Liver (tissue), 9 donors: ENCODE results near the gene LHFPL2. TPM values are rescaled to one million over a fixed set of nuclear protein-coding genes. Genes with fewer than 3 reads are reported as not detected.

Source experiments
- DNase-seq: peaks from one replicate; pipeline ENCODE4 v3.0.0-alpha.2; 2017; ENCODE audit warnings: low spot score
- H3K27ac ChIP-seq, 2 donors: one replicate each; pipeline ENCODE4 v1.7.0; 2013; ENCODE audit warnings: inconsistent platforms in 2 of 2, low read length in 2 of 2, control low read depth in 1 of 2, low read depth in 1 of 2, mild to moderate bottlenecking in 1 of 2
- H3K27me3 ChIP-seq, 4 donors: one replicate each; pipeline versions ENCODE4 v1.6.1 to v1.7.0; 2013; ENCODE audit warnings: low read length in 3 of 4, inconsistent platforms in 1 of 4, mild to moderate bottlenecking in 1 of 4, moderate library complexity in 1 of 4; ENCODE audit not compliant: control insufficient read depth in 4 of 4, insufficient read depth in 4 of 4
- H3K36me3 ChIP-seq, 4 donors: one replicate each; pipeline versions ENCODE4 v1.6.1 to v1.7.0; 2013; ENCODE audit warnings: low read length in 3 of 4, mild to moderate bottlenecking in 3 of 4, low read depth in 1 of 4, moderate library complexity in 1 of 4; ENCODE audit not compliant: control insufficient read depth in 4 of 4, insufficient read depth in 3 of 4
- H3K4me1 ChIP-seq, 4 donors: one replicate each; pipeline versions ENCODE4 v1.6.1 to v1.7.0; 2013; ENCODE audit warnings: low read length in 3 of 4, mild to moderate bottlenecking in 3 of 4, moderate library complexity in 1 of 4; ENCODE audit not compliant: control insufficient read depth in 4 of 4, insufficient read depth in 4 of 4
- H3K4me3 ChIP-seq, 3 donors: one replicate each; pipeline versions ENCODE4 v1.6.1 to v1.7.0; 2013; ENCODE audit warnings: low read length in 3 of 3, control low read depth in 1 of 3, low read depth in 1 of 3, mild to moderate bottlenecking in 1 of 3
- H3K9ac ChIP-seq, 2 donors: one replicate each; pipeline ENCODE4 v1.7.0; 2013; ENCODE audit warnings: low read length in 2 of 2, mild to moderate bottlenecking in 2 of 2, moderate library complexity in 2 of 2, control low read depth in 1 of 2, low read depth in 1 of 2
- H3K9me3 ChIP-seq, 4 donors: one replicate each; pipeline versions ENCODE4 v1.6.1 to v1.7.0; 2013; ENCODE audit warnings: low read length in 3 of 4; ENCODE audit not compliant: control insufficient read depth in 4 of 4
- ATF3 ChIP-seq: IDR thresholded peaks from 2 replicates; pipeline ENCODE4 v1.6.1; 2016; ENCODE audit warnings: antibody characterized with exemption
- CTCF ChIP-seq: fragments of 150-350 bp; IDR thresholded peaks from 2 replicates; pipeline ENCODE4 v1.5.1; 2017; ENCODE audit warnings: improper control_type of control experiment, low read depth, low read length; ENCODE audit not compliant: missing input control
- GABPA ChIP-seq, 2 donors: IDR thresholded peaks in 1 of 2; conservative IDR thresholded peaks in 1 of 2; 2 replicates each; pipeline ENCODE4 v1.6.1; 2016; ENCODE audit warnings: antibody characterized with exemption in 2 of 2, mild to moderate bottlenecking in 1 of 2, moderate library complexity in 1 of 2
- HNF4G ChIP-seq: IDR thresholded peaks from 2 replicates; pipeline ENCODE4 v1.6.1; 2016; ENCODE audit warnings: antibody characterized with exemption
- JUND ChIP-seq, 2 donors: IDR thresholded peaks; 2 replicates each; pipeline ENCODE4 v1.6.1; 2016; ENCODE audit warnings: antibody characterized with exemption in 2 of 2
- MAX ChIP-seq: IDR thresholded peaks from 2 replicates; pipeline ENCODE4 v1.6.1; 2016; ENCODE audit warnings: antibody characterized with exemption
- NR2F2 ChIP-seq: IDR thresholded peaks from 2 replicates; pipeline ENCODE4 v1.6.1; 2016; ENCODE audit warnings: antibody characterized with exemption
- REST ChIP-seq: IDR thresholded peaks from 2 replicates; pipeline ENCODE4 v1.6.1; 2016; ENCODE audit warnings: antibody characterized with exemption, mild to moderate bottlenecking
- RXRA ChIP-seq, 2 donors: IDR thresholded peaks; 2 replicates each; pipeline ENCODE4 v1.6.1; 2017 to 2018; ENCODE audit warnings: antibody characterized with exemption in 2 of 2, mild to moderate bottlenecking in 1 of 2
- SP1 ChIP-seq: IDR thresholded peaks from 2 replicates; pipeline ENCODE4 v1.6.1; 2018; ENCODE audit warnings: antibody characterized with exemption, mild to moderate bottlenecking
- TAF1 ChIP-seq: conservative IDR thresholded peaks from 2 replicates; pipeline ENCODE4 v1.6.1; 2016; ENCODE audit warnings: antibody characterized with exemption, mild to moderate bottlenecking
- YY1 ChIP-seq: IDR thresholded peaks from 2 replicates; pipeline ENCODE4 v1.6.1; 2016; ENCODE audit warnings: antibody characterized with exemption, mild to moderate bottlenecking
- ZBTB33 ChIP-seq: IDR thresholded peaks from 2 replicates; pipeline ENCODE4 v1.6.1; 2016; ENCODE audit warnings: antibody characterized with exemption
- WGBS: extraction: QIAGEN DNeasy Blood & Tissue Kit; methylation state at CpG from one replicate; pipeline ENCODE4 v1.1.7; 2013; 5-methylcytosine and 5-hydroxymethylcytosine counted together
- polyA plus RNA-seq, 2 donors: library from polyadenylated mRNA; stranded (reverse) in 1 of 2; unstranded in 1 of 2; fragments of 200-250 nt in 1 of 2; fragments of >200 nt in 1 of 2; fragmentation: Nextera tagmentation in 1 of 2; extraction: Ambion mirVana in 1 of 2; gene quantifications; one replicate each; pipeline versions ENCODE4 v1.2.1 to v1.2.3, GENCODE V29; 2013 to 2015
- total RNA-seq, 2 donors: library from RNA; depleted of rRNA; stranded (reverse); fragments of >200 nt; gene quantifications; one replicate each; pipeline ENCODE4 v1.2.3, GENCODE V29; 2014
- donor health status: healthy.
- donor health status: healthy.
- donor health status: healthy.
- donor health status: healthy.
- donor health status: healthy.

The LHFPL2 gene
- total and polyA plus RNA-seq, 4 donors = 1.6 to 9.4 (median 5.6) TPM

- TF ChIP-seq REST (no peak), TAF1 (no peak), ATF3 (no peak), MAX (no peak), HNF4G (no peak), ZBTB33 (no peak), JUND (IDR thresholded peaks at IDR 0.05) (no peak), RXRA (IDR thresholded peaks at IDR 0.05) (no peak), GABPA (IDR thresholded peaks at IDR 0.05 in 1 of 2, conservative IDR thresholded peaks at IDR 0.05 in 1 of 2) (no peak), CTCF (no peak), SP1 (no peak)
- 90% methylated on average over 7 of the region's 7 CpGs for WGBS
- Histone ChIP-seq H3K9ac (no peak overlapping the region), H3K4me1 (peaks cover 4 to 20% (median 17%) of the 10 kb centered on the region in 4 donors), H3K27me3 (peaks cover 0 to 12% (median 0%) of the 10 kb centered on the region in 4 donors), H3K36me3 (no peaks in the 10 kb centered on the region), H3K9me3 (no peaks in the 10 kb centered on the region), H3K27ac (no peak overlapping the region), H3K4me3 (no peak overlapping the region)
- peak; percentile 19 for DNase-seq
These were observed 103.2 kb downstream of the LHFPL2 start for GRCh38 chr5:78545406-78545805.

GRCh38 chr5:78544561-78545201 is 103.9 kb downstream of the LHFPL2 start:
- Histone ChIP-seq H3K4me1 (peaks cover 4 to 20% (median 17%) of the 10 kb centered on the region in 4 donors), H3K9me3 (no peaks in the 10 kb centered on the region), H3K9ac (no peak overlapping the region), H3K27me3 (peaks cover 0 to 9% (median 0%) of the 10 kb centered on the region in 4 donors), H3K4me3 (no peak overlapping the region), H3K27ac (no peak overlapping the region), H3K36me3 (no peaks in the 10 kb centered on the region)
- TF ChIP-seq REST = no peak
- TF ChIP-seq NR2F2 = peak; percentile 38
- TF ChIP-seq JUND (IDR thresholded peaks at IDR 0.05) = peak in 1 of 2 donors; percentile 38
- no peak for TF ChIP-seq YY1
- DNase-seq = peak; percentile 30
- WGBS = 87% methylated on average over 14 of the region's 14 CpGs
